WTC11 (cell line): ENCODE measurements around the gene MAP3K3.
"Not testable (repeated sequence)": the region's sequence is repeated elsewhere in the genome, so short reads cannot be mapped to it uniquely, and the experiment has no call there.

Experiments used
- TP53 ChIP-seq: sonication (generic); formaldehyde crosslinking; IDR thresholded peaks from 2 replicates; pipeline ENCODE4 v1.8.1; 2023; ENCODE audit warnings: mild to moderate bottlenecking, missing genetic modification reagents
- TF ChIP-seq, protein P1 (sequence below): fragments of 200-600 bp; IDR thresholded peaks from 2 replicates; pipeline ENCODE4 v1.8.0; 2022; ENCODE audit warnings: antibody characterized with exemption
- TF ChIP-seq, protein P2 (sequence below): sonication (generic); formaldehyde crosslinking; IDR thresholded peaks from 2 replicates; pipeline ENCODE4 v1.8.0; 2022; ENCODE audit warnings: mild to moderate bottlenecking, missing genetic modification reagents
- TF ChIP-seq, protein P3 (sequence below): sonication (generic); formaldehyde crosslinking; IDR thresholded peaks from 2 replicates; pipeline ENCODE4 v1.8.1; 2023; ENCODE audit warnings: mild to moderate bottlenecking, missing genetic modification reagents

DNA sequence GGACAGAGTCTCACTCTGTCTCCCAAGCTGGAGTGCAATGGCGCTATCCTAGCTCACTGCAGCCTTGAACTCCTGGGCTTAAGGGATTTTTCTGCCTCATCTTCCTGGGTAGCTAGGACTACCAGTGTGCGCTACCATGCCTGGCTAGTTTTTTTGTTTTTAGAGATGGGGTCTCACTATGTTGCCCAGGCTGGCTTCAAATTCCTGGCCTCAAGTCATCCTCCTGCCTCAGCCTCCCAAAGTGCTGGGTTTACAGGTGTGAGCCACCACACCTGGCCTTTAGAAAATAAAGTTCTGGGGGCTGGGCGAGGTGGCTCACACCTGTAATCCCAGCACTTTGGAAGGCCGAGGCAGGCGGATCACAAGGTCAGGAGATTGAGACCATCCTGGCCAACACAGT, 98.0 kb downstream of the MAP3K3 start:
- TF ChIP-seq, protein P1, sequence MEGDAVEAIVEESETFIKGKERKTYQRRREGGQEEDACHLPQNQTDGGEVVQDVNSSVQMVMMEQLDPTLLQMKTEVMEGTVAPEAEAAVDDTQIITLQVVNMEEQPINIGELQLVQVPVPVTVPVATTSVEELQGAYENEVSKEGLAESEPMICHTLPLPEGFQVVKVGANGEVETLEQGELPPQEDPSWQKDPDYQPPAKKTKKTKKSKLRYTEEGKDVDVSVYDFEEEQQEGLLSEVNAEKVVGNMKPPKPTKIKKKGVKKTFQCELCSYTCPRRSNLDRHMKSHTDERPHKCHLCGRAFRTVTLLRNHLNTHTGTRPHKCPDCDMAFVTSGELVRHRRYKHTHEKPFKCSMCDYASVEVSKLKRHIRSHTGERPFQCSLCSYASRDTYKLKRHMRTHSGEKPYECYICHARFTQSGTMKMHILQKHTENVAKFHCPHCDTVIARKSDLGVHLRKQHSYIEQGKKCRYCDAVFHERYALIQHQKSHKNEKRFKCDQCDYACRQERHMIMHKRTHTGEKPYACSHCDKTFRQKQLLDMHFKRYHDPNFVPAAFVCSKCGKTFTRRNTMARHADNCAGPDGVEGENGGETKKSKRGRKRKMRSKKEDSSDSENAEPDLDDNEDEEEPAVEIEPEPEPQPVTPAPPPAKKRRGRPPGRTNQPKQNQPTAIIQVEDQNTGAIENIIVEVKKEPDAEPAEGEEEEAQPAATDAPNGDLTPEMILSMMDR: not testable (repeated sequence)
- TF ChIP-seq, protein P2, sequence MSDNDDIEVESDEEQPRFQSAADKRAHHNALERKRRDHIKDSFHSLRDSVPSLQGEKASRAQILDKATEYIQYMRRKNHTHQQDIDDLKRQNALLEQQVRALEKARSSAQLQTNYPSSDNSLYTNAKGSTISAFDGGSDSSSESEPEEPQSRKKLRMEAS (CRISPR knock-in tag): not testable (repeated sequence)
- not testable (repeated sequence) for TF ChIP-seq TP53 (CRISPR knock-in tag)
- TF ChIP-seq, protein P3, sequence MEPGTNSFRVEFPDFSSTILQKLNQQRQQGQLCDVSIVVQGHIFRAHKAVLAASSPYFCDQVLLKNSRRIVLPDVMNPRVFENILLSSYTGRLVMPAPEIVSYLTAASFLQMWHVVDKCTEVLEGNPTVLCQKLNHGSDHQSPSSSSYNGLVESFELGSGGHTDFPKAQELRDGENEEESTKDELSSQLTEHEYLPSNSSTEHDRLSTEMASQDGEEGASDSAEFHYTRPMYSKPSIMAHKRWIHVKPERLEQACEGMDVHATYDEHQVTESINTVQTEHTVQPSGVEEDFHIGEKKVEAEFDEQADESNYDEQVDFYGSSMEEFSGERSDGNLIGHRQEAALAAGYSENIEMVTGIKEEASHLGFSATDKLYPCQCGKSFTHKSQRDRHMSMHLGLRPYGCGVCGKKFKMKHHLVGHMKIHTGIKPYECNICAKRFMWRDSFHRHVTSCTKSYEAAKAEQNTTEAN (CRISPR knock-in tag): not testable (repeated sequence)
